Heart right ventricle (tissue), 16 donors: ENCODE results near the gene PARP16. TPM values are rescaled to one million over a fixed set of nuclear protein-coding genes. Genes with fewer than 3 reads are reported as not detected.

Experiments
- ATAC-seq, 8 donors: fragments of 200-7000 bp; cut with Tn5 transposase; one replicate each; pipeline ENCODE4 v1.9.1; 2020; ENCODE audit warnings: mild to moderate bottlenecking in 8 of 8, moderate library complexity in 8 of 8, moderate number of reproducible peaks in 1 of 8
- DNase-seq, 2 donors: peaks; one replicate each; pipeline ENCODE4 v3.0.0-alpha.2; 2020
- H3K27ac ChIP-seq, 10 donors: fragments of 200-600 bp; sonication (generic) in 2 of 10; one replicate each; pipeline versions ENCODE4 v1.5.0 to v1.8.0; 2020 to 2022; ENCODE audit warnings: mild to moderate bottlenecking in 3 of 10
- H3K27me3 ChIP-seq, 7 donors: fragments of 200-600 bp; one replicate each; pipeline ENCODE4 v1.8.0; 2021 to 2022; ENCODE audit warnings: mild to moderate bottlenecking in 2 of 7
- H3K36me3 ChIP-seq, 9 donors: fragments of 200-600 bp; sonication (generic) in 1 of 9; one replicate each; pipeline versions ENCODE4 v1.5.0 to v1.8.0; 2020 to 2022; ENCODE audit warnings: mild to moderate bottlenecking in 2 of 9
- H3K4me1 ChIP-seq, 9 donors: fragments of 200-600 bp; sonication (generic) in 1 of 9; one replicate each; pipeline versions ENCODE4 v1.5.0 to v1.8.0; 2020 to 2022; ENCODE audit warnings: mild to moderate bottlenecking in 4 of 9
- H3K4me3 ChIP-seq, 10 donors: fragments of 200-600 bp; sonication (generic) in 2 of 10; one replicate each; pipeline versions ENCODE4 v1.5.0 to v1.8.0; 2020 to 2022; ENCODE audit warnings: mild to moderate bottlenecking in 7 of 10, moderate library complexity in 2 of 10
- H3K9me3 ChIP-seq, 11 donors: fragments of 200-600 bp in 10 of 11; sonication (generic) in 2 of 11; one replicate each; pipeline versions ENCODE4 v1.5.0 to v1.8.0; 2013 to 2022; ENCODE audit warnings: mild to moderate bottlenecking in 2 of 11, control low read depth in 1 of 11, moderate library complexity in 1 of 11
- CTCF ChIP-seq, 9 donors: fragments of 200-600 bp; sonication (generic) in 2 of 9; IDR thresholded peaks; one replicate each; pipeline versions ENCODE4 v1.5.0 to v1.8.0; 2021 to 2022; ENCODE audit warnings: antibody characterized with exemption in 9 of 9, mild to moderate bottlenecking in 5 of 9, moderate library complexity in 1 of 9
- WGBS, 2 donors: extraction: QIAGEN DNeasy Blood & Tissue Kit; methylation state at CpG; one replicate each; pipeline ENCODE4 v1.1.7; 2013; ENCODE audit warnings: inconsistent platforms in 1 of 2; 5-methylcytosine and 5-hydroxymethylcytosine counted together
- intact Hi-C, 10 donors: fragments of 100-400 bp; cut with DNase I; formaldehyde crosslinking; loops; one replicate each; pipeline versions ENCODE4 v1.11.1 to v1.14.2; 2022
- long read RNA-seq, 3 donors: library from polyadenylated mRNA; unstranded; transcript quantifications; one replicate each; pipeline ENCODE4 v2.0.0, GENCODE V29; 2020 to 2021
- polyA plus RNA-seq, 2 donors: library from polyadenylated mRNA; stranded (reverse); fragments of 200-250 nt; gene quantifications; one replicate each; pipeline ENCODE4 v1.2.3, GENCODE V29; 2013
- total RNA-seq, 10 donors: library from RNA; stranded (reverse); fragmentation: NEBNext Ultra II Directional in 3 of 10; extraction: Animal tissue kit (Norgen Biotek cat#: 25700) in 3 of 10; gene quantifications; one replicate each; pipeline versions ENCODE4 v1.2.1 to v1.2.4, GENCODE V29; 2021 to 2023
- donor health status: Arrhythmogenic right ventricular cardiomyopathy.
- donor health status: ischemic (EF 13 %, LVEDD 7.1; RV severe dilation, severe dysfunction).
- donor health status: healthy with polysubstance abuse.
- donor health status: DM: no; HTN: yes; CAD: no.
- donor health status: DM: no; HTN: no; CAD: no.
- donor health status: ischemic (EF 25% LVEDD 6.9; RV normal size, moderate dysfunction).
- donor health status: ischemic (EF 25% LVEDD 5.7; RV mildly dilated, moderate dysfunction).
- donor health status: healthy.
- donor health status: DM: yes; HTN: yes; CAD: no.
- donor health status: Ischemic cardiomyopathy.
- donor health status: ischemic (EF 35%, LVEDD 5.7; RV mildly dilated, moderate dysfunction).
- donor health status: nonischemic (EF 11% LVEDD 7.7; RV severe dilation, severe dysfunction).
- donor health status: DM: yes; HTN: yes; CAD: no.
- donor health status: PGD.
- donor health status: ischemic (EF 29% LVEDD 5.4; RV normal size, mild dysfunction).
- donor health status: nonischemic (EF 23%, LVEDD 6.1; RV moderate dilation, normal function).

The PARP16 gene, protein sequence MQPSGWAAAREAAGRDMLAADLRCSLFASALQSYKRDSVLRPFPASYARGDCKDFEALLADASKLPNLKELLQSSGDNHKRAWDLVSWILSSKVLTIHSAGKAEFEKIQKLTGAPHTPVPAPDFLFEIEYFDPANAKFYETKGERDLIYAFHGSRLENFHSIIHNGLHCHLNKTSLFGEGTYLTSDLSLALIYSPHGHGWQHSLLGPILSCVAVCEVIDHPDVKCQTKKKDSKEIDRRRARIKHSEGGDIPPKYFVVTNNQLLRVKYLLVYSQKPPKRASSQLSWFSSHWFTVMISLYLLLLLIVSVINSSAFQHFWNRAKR
- total RNA-seq: 1 to 10 TPM; 3.3 to 5.2 (median 4.8) TPM
- 1 to 10 TPM; 3.1 to 4.6 TPM for polyA plus RNA-seq
- long read RNA-seq, donor 1, transcript PARP16-206 (6 exons, 2,343 nt): major isoform, 10 of 17 reads
- long read RNA-seq, donor 1, partial matches to known transcripts: 1 of 17 reads
- long read RNA-seq, donor 1, other reads (novel, unspliced or antisense): 6 of 17 reads
- long read RNA-seq, donor 2, transcript PARP16-206 (6 exons, 2,343 nt): major isoform, 7 of 12 reads
- long read RNA-seq, donor 2, partial matches to known transcripts: 0 of 12 reads
- long read RNA-seq, donor 2, other reads (novel, unspliced or antisense): 2 of 12 reads
- long read RNA-seq, donor 3, transcript PARP16-206 (6 exons, 2,343 nt): major isoform, 12 of 16 reads
- long read RNA-seq, donor 3, partial matches to known transcripts: 0 of 16 reads
- long read RNA-seq, donor 3, other reads (novel, unspliced or antisense): 2 of 16 reads

GRCh38 chr15:65286704-65287519 lies at the start of gene PARP16:
Gene PARP16, minus strand, starts transcription at chr15:65286883. Its CDS starts 457 bp downstream, at chr15:65286426.
- H3K36me3 ChIP-seq: peaks cover 0 to 9% (median 0%) of the 10 kb centered on the region in 9 donors
- peak; percentile 95 to 97 (median 96) for ATAC-seq
- peak within 1 kb of the TSS; percentile 50 to 96 (median 93) for H3K27ac ChIP-seq
- H3K9me3 ChIP-seq: no peaks in the 10 kb centered on the region
- no peaks in the 10 kb centered on the region for H3K27me3 ChIP-seq
- WGBS, 2 donors: 3% methylated on average over 47 to 61 of the region's 62 CpGs
- peak; percentile 12 to 85 (median 58) for TF ChIP-seq CTCF (IDR thresholded peaks at IDR 0.05)
- intact Hi-C loops: loop anchor here in 3 of 10 donors (10.0 kb wide), 2 partner anchors 232 to 252 kb away; no protein-coding TSS in a partner anchor
- peak within 1 kb of the TSS; percentile 49 to 91 (median 78) for H3K4me3 ChIP-seq
- peak; percentile 88 to 92 for DNase-seq
- peaks cover 2 to 28% (median 20%) of the 10 kb centered on the region in 9 donors for H3K4me1 ChIP-seq

- H3K27me3 ChIP-seq: peaks cover 0 to 14% (median 0%) of the 10 kb centered on the region in 7 donors
- ATAC-seq: no peak
- WGBS, 2 donors: 93 to 94% methylated on average over 19 of the region's 19 CpGs
- H3K27ac ChIP-seq: no peak overlapping the region
- DNase-seq: no peak
- intact Hi-C loops: loop anchor here in 1 of 10 donors (5.0 kb wide), 1 partner anchor 37 kb away; no protein-coding TSS in a partner anchor
- no peak for TF ChIP-seq CTCF (IDR thresholded peaks at IDR 0.05)
- no peaks in the 10 kb centered on the region for H3K9me3 ChIP-seq
- H3K4me1 ChIP-seq: peaks cover 0 to 3% (median 0%) of the 10 kb centered on the region in 9 donors
- no peak overlapping the region for H3K4me3 ChIP-seq
- H3K36me3 ChIP-seq: no peaks in the 10 kb centered on the region
Measured at GRCh38 chr15:65335278-65336055, 48.8 kb upstream of the PARP16 start.

GRCh38 chr15:65334586-65335231 lies 48.0 kb upstream of the PARP16 start:
- DNase-seq (no peak), ATAC-seq (no peak)
- no peak for TF ChIP-seq CTCF (IDR thresholded peaks at IDR 0.05)
- H3K4me1 ChIP-seq: no peaks in the 10 kb centered on the region
- H3K4me3 ChIP-seq: no peak overlapping the region
- 67 to 73% methylated on average over 20 of the region's 20 CpGs for WGBS, 2 donors
- no peak overlapping the region for H3K27ac ChIP-seq
- peaks cover 0 to 14% (median 0%) of the 10 kb centered on the region in 7 donors for H3K27me3 ChIP-seq
- no peaks in the 10 kb centered on the region for H3K36me3 ChIP-seq
- no peaks in the 10 kb centered on the region for H3K9me3 ChIP-seq
- intact Hi-C loops: loop anchor here in 1 of 10 donors (5.0 kb wide), 1 partner anchor 38 kb away; no protein-coding TSS in a partner anchor
